HepG2 (cell line): ENCODE data around the gene CXCR5. TPM values are rescaled to one million over a fixed set of nuclear protein-coding genes. Genes with fewer than 3 reads are reported as not detected.

Experiments used
- BORCS8-MEF2B ChIP-seq: sonication (generic); formaldehyde crosslinking; IDR thresholded peaks from 2 replicates; pipeline ENCODE4 v1.8.0; 2022; ENCODE audit warnings: mild to moderate bottlenecking, missing genetic modification reagents
- FOXP1 ChIP-seq, 2 experiments: fragments of 450-650 bp in 1 of 2; IDR thresholded peaks; 2 replicates each; pipeline ENCODE4 v1.6.1; 2017 to 2018; ENCODE audit warnings: antibody characterized with exemption in 1 of 2
- SAP130 ChIP-seq: IDR thresholded peaks from 2 replicates; pipeline ENCODE4 v1.6.1; 2016; ENCODE audit warnings: low read depth
- SP2 ChIP-seq: sonication (generic); formaldehyde crosslinking; IDR thresholded peaks from 2 replicates; pipeline ENCODE4 v1.5.1; 2020; ENCODE audit warnings: mild to moderate bottlenecking, missing genetic modification reagents
- TCF7L2 ChIP-seq: IDR thresholded peaks from 2 replicates; pipeline ENCODE4 v1.6.1; 2011; ENCODE audit warnings: mild to moderate bottlenecking, low read depth, low read length, moderate library complexity
- ZFP62 ChIP-seq: sonication (generic); formaldehyde crosslinking; IDR thresholded peaks from 2 replicates; pipeline ENCODE4 v1.4.0; 2020; ENCODE audit warnings: missing genetic modification reagents
- ZNF589 ChIP-seq: sonication (generic); formaldehyde crosslinking; conservative IDR thresholded peaks from 2 replicates; pipeline ENCODE4 v1.8.0; 2022; ENCODE audit warnings: mild to moderate bottlenecking, moderate library complexity, missing genetic modification reagents
- ZNF672 ChIP-seq: sonication (generic); formaldehyde crosslinking; IDR thresholded peaks from 2 replicates; pipeline ENCODE4 v1.8.1; 2022; ENCODE audit warnings: missing genetic modification reagents
- ZNF703 ChIP-seq: sonication (generic); formaldehyde crosslinking; IDR thresholded peaks from 2 replicates; pipeline ENCODE4 v1.5.1; 2020; ENCODE audit warnings: missing genetic modification reagents, mild to moderate bottlenecking, moderate library complexity, borderline replicate concordance
- ZNF776 ChIP-seq: sonication (generic); formaldehyde crosslinking; IDR thresholded peaks from 2 replicates; pipeline ENCODE4 v1.4.0; 2020; ENCODE audit warnings: mild to moderate bottlenecking, missing genetic modification reagents
- polyA plus RNA-seq, 8 experiments: library from polyadenylated mRNA; depleted of rRNA in 3 of 8; stranded (reverse) in 7 of 8; unstranded in 1 of 8; fragments of >200 nt; fragmentation: Illumina TruSeq in 4 of 8; extraction: Trizol in 4 of 8; gene quantifications; 2 replicates each; pipeline versions ENCODE4 v1.2.1 to v1.2.3, GENCODE V29; 2011 to 2016; ENCODE audit warnings: low read depth in 4 of 8, missing spikeins in 1 of 8, mixed read lengths in 1 of 8; ENCODE audit not compliant: insufficient read depth in 1 of 8
- total RNA-seq, 5 experiments: library from RNA; depleted of rRNA; stranded (reverse); fragments of >200 nt; fragmentation: Illumina TruSeq; extraction: Trizol; gene quantifications; 2 replicates each; pipeline ENCODE4 v1.2.3, GENCODE V29; 2016; ENCODE audit warnings: low read depth in 1 of 5
- TF ChIP-seq, protein P1 (sequence below): sonication (generic); formaldehyde crosslinking; IDR thresholded peaks from 2 replicates; pipeline ENCODE4 v1.4.0; 2020; ENCODE audit warnings: missing genetic modification reagents, mild to moderate bottlenecking, borderline replicate concordance
- TF ChIP-seq, protein P2 (sequence below): IDR thresholded peaks from 2 replicates; pipeline ENCODE4 v1.6.1; 2012; ENCODE audit warnings: inconsistent platforms
- TF ChIP-seq, protein P3 (sequence below): sonication (generic); formaldehyde crosslinking; conservative IDR thresholded peaks from 2 replicates; pipeline ENCODE4 v1.4.0; 2020; ENCODE audit warnings: missing genetic modification reagents
- TF ChIP-seq, protein P4 (sequence below): sonication (generic); formaldehyde crosslinking; IDR thresholded peaks from 2 replicates; pipeline ENCODE4 v1.4.0; 2020; ENCODE audit warnings: mild to moderate bottlenecking, missing genetic modification reagents
- TF ChIP-seq, protein P5 (sequence below): sonication (generic); formaldehyde crosslinking; IDR thresholded peaks from 2 replicates; pipeline ENCODE4 v1.4.0; 2020; ENCODE audit warnings: missing genetic modification reagents

CXCR5 gene
- total and polyA plus RNA-seq, 2 of the 13 experiments (the other 11 are each of a cell fraction or from before 2014, with no cell fraction given): not detected

DNA sequence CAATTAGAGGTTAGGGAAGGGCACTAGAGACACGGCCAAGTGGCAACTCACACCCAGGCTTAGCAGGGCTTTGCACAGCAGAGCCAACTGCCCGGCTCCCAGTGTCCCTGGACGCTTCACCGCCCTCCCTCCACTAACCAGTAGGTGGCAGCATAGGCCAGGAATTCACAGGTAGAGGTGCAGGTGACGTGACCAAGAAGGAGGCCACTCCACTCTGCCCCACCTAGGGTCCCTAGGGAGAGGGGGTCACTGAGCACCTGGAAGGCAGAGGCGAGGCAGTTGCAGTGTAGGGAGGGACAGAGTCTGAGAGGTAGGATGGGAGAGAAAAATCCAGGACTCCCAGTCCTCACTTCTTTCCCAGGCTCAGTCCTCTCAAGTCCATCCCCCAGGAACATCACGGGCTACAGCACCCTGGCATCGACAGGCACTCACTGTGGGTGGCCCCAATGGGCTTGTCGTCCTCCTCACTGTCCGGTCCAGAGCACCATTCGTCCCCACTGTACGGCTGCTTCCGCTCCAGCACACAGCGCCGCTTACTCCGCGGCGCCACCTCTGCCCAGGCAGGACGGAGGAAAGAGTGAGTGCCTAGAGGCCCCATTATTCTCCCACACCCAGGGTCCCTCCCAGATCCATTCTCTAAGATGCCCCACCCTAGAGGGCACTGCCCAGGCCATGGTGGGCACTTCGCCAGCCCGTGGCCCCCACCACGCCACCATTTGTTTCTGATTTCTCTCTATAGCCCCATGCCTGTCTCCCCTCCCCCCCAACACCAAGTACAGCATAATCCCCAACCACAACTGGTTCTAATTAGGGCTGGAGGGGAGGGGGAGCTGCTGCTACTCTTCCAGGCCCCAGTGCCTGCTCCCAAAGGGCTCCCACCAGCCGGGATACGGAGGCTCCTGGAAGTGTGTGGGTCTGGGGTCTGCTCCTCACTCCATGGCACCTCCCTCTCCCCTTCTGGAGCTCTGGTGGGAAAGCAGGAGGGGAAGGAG is 23.7 kb downstream of the CXCR5 start (continued):
- TF ChIP-seq, protein P1, sequence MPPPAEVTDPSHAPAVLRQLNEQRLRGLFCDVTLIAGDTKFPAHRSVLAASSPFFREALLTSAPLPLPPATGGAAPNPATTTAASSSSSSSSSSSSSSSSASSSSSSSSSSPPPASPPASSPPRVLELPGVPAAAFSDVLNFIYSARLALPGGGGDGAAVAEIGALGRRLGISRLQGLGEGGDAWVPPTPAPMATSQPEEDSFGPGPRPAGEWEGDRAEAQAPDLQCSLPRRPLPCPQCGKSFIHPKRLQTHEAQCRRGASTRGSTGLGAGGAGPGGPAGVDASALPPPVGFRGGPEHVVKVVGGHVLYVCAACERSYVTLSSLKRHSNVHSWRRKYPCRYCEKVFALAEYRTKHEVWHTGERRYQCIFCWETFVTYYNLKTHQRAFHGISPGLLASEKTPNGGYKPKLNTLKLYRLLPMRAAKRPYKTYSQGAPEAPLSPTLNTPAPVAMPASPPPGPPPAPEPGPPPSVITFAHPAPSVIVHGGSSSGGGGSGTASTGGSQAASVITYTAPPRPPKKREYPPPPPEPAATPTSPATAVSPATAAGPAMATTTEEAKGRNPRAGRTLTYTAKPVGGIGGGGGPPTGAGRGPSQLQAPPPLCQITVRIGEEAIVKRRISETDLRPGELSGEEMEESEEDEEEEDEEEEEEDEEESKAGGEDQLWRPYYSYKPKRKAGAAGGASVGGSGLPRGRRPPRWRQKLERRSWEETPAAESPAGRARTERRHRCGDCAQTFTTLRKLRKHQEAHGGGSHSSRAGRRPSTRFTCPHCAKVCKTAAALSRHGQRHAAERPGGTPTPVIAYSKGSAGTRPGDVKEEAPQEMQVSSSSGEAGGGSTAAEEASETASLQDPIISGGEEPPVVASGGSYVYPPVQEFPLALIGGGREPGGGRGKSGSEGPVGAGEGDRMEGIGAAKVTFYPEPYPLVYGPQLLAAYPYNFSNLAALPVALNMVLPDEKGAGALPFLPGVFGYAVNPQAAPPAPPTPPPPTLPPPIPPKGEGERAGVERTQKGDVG (CRISPR knock-in tag): peak; percentile 63; the same call in 1 of the 2 replicates
- TF ChIP-seq BORCS8-MEF2B (CRISPR knock-in tag) (no peak), ZNF776 (no peak), SP2 (CRISPR knock-in tag) (peak; percentile 43; the same call in 1 of the 2 replicates), ZNF589 (CRISPR knock-in tag) (no peak), ZNF672 (no peak), ZNF703 (CRISPR knock-in tag) (no peak), FOXP1 (IDR thresholded peaks at IDR 0.05) (no peak), FOXP1 (CRISPR knock-in tag; IDR thresholded peaks at IDR 0.05) (no peak), TCF7L2 (no peak), SAP130 (CRISPR knock-in tag) (peak; percentile 56; the same call in 1 of the 2 replicates), ZFP62 (CRISPR knock-in tag) (no peak)
- TF ChIP-seq, protein P2, sequence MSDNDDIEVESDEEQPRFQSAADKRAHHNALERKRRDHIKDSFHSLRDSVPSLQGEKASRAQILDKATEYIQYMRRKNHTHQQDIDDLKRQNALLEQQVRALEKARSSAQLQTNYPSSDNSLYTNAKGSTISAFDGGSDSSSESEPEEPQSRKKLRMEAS: peak; percentile 40; the same call in 1 of the 2 replicates
- TF ChIP-seq, protein P3, sequence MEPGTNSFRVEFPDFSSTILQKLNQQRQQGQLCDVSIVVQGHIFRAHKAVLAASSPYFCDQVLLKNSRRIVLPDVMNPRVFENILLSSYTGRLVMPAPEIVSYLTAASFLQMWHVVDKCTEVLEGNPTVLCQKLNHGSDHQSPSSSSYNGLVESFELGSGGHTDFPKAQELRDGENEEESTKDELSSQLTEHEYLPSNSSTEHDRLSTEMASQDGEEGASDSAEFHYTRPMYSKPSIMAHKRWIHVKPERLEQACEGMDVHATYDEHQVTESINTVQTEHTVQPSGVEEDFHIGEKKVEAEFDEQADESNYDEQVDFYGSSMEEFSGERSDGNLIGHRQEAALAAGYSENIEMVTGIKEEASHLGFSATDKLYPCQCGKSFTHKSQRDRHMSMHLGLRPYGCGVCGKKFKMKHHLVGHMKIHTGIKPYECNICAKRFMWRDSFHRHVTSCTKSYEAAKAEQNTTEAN (CRISPR knock-in tag): no peak
- TF ChIP-seq, protein P4, sequence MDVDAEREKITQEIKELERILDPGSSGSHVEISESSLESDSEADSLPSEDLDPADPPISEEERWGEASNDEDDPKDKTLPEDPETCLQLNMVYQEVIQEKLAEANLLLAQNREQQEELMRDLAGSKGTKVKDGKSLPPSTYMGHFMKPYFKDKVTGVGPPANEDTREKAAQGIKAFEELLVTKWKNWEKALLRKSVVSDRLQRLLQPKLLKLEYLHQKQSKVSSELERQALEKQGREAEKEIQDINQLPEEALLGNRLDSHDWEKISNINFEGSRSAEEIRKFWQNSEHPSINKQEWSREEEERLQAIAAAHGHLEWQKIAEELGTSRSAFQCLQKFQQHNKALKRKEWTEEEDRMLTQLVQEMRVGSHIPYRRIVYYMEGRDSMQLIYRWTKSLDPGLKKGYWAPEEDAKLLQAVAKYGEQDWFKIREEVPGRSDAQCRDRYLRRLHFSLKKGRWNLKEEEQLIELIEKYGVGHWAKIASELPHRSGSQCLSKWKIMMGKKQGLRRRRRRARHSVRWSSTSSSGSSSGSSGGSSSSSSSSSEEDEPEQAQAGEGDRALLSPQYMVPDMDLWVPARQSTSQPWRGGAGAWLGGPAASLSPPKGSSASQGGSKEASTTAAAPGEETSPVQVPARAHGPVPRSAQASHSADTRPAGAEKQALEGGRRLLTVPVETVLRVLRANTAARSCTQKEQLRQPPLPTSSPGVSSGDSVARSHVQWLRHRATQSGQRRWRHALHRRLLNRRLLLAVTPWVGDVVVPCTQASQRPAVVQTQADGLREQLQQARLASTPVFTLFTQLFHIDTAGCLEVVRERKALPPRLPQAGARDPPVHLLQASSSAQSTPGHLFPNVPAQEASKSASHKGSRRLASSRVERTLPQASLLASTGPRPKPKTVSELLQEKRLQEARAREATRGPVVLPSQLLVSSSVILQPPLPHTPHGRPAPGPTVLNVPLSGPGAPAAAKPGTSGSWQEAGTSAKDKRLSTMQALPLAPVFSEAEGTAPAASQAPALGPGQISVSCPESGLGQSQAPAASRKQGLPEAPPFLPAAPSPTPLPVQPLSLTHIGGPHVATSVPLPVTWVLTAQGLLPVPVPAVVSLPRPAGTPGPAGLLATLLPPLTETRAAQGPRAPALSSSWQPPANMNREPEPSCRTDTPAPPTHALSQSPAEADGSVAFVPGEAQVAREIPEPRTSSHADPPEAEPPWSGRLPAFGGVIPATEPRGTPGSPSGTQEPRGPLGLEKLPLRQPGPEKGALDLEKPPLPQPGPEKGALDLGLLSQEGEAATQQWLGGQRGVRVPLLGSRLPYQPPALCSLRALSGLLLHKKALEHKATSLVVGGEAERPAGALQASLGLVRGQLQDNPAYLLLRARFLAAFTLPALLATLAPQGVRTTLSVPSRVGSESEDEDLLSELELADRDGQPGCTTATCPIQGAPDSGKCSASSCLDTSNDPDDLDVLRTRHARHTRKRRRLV: no peak
- TF ChIP-seq, protein P5, sequence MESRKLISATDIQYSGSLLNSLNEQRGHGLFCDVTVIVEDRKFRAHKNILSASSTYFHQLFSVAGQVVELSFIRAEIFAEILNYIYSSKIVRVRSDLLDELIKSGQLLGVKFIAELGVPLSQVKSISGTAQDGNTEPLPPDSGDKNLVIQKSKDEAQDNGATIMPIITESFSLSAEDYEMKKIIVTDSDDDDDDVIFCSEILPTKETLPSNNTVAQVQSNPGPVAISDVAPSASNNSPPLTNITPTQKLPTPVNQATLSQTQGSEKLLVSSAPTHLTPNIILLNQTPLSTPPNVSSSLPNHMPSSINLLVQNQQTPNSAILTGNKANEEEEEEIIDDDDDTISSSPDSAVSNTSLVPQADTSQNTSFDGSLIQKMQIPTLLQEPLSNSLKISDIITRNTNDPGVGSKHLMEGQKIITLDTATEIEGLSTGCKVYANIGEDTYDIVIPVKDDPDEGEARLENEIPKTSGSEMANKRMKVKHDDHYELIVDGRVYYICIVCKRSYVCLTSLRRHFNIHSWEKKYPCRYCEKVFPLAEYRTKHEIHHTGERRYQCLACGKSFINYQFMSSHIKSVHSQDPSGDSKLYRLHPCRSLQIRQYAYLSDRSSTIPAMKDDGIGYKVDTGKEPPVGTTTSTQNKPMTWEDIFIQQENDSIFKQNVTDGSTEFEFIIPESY (CRISPR knock-in tag): peak; percentile 85
